ENCODE results near the gene LMNA.

The LMNA gene

DNA sequence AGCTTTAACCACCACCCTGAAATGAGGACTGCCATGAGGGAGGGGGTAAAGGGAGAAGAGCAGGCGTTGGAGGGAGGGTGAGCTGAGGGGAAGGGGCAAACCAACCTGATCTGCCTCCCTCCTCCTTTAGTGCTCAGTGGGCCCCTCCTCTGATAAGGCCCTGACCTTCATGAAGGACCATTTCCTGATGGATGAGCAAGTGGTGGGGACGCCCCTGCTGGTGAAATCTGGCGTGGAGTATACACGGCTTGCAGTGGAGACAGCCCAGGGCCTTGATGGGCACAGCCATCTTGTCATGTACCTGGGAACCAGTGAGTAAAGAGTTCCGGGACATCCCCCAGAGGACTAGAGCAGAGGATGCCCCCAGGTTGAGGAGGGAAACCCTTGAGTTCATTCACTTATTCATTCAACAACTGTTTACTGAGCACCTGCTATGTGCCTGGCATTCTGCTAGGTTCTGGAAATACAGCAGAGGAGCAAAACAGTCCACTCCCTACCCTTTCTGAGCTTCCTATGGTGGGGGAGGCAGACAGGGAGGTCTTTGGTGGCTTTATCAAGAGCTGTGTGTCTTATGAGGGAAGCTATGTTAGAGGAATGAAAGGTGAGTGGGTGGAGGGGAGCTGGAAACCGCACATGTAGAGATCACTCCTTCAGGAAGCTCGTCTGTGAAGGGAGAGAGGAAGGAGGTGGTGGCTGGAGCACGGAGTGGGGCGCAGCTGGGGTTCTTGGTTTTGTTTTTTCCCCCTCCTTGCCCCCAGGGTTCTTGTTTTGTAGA, 58.4 kb downstream of the LMNA start:
- Histone ChIP-seq H3F3A (ENCODE audit: low read depth) (no peaks in the 10 kb centered on the region), H3K9me3 (ENCODE audit: insufficient read depth, low read depth, low read length) (no peaks in the 10 kb centered on the region), H3K4me3 (ENCODE audit: low read length, poor library complexity, severe bottlenecking) (no peak overlapping the region), H3K36me3 (ENCODE audit: insufficient read depth, low read length) (no peaks in the 10 kb centered on the region), H3K79me2 (ENCODE audit: insufficient read depth, low read length) (no peaks in the 10 kb centered on the region), H3K4me1 (ENCODE audit: insufficient read depth, low read length, poor library complexity, severe bottlenecking) (peaks cover 4% of the 10 kb centered on the region), H3K4me2 (ENCODE audit: low read depth, low read length, poor library complexity, severe bottlenecking) (no peak overlapping the region), H3K27me3 (ENCODE audit: insufficient read depth, low read length, poor library complexity, severe bottlenecking) (no peaks in the 10 kb centered on the region), H4K20me1 (ENCODE audit: insufficient read depth, low read length, poor library complexity, severe bottlenecking) (no peaks in the 10 kb centered on the region), H2AFZ (ENCODE audit: low read length) (no peak overlapping the region), H3K9ac (ENCODE audit: low read depth, low read length, poor library complexity, severe bottlenecking) (no peak overlapping the region), H3K9me2 (replicated peaks; ENCODE audit: low read depth, low read length) (no peaks in the 10 kb centered on the region)
- TF ChIP-seq EZH2phosphoT487 (IDR thresholded peaks at IDR 0.05; ENCODE audit: borderline replicate concordance) (no peak), CTCF (conservative IDR thresholded peaks at IDR 0.05; ENCODE audit: low read length) (no peak; the same call in 1 of the 2 replicates)

DNA sequence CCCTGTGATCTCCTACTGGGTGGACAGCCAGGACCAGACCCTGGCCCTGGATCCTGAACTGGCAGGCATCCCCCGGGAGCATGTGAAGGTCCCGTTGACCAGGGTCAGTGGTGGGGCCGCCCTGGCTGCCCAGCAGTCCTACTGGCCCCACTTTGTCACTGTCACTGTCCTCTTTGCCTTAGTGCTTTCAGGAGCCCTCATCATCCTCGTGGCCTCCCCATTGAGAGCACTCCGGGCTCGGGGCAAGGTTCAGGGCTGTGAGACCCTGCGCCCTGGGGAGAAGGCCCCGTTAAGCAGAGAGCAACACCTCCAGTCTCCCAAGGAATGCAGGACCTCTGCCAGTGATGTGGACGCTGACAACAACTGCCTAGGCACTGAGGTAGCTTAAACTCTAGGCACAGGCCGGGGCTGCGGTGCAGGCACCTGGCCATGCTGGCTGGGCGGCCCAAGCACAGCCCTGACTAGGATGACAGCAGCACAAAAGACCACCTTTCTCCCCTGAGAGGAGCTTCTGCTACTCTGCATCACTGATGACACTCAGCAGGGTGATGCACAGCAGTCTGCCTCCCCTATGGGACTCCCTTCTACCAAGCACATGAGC, 62.2 kb downstream of the LMNA start:
- Histone ChIP-seq H3K27me3 (ENCODE audit: insufficient read depth, low read length, poor library complexity, severe bottlenecking) (no peaks in the 10 kb centered on the region), H3K4me2 (ENCODE audit: low read depth, low read length, poor library complexity, severe bottlenecking) (no peak overlapping the region), H3K9me2 (replicated peaks; ENCODE audit: low read depth, low read length) (no peaks in the 10 kb centered on the region), H4K20me1 (ENCODE audit: insufficient read depth, low read length, poor library complexity, severe bottlenecking) (no peaks in the 10 kb centered on the region), H3K4me1 (ENCODE audit: insufficient read depth, low read length, poor library complexity, severe bottlenecking) (peaks cover 12% of the 10 kb centered on the region), H3K9me3 (ENCODE audit: insufficient read depth, low read depth, low read length) (no peaks in the 10 kb centered on the region), H3K36me3 (ENCODE audit: insufficient read depth, low read length) (no peaks in the 10 kb centered on the region), H3K9ac (ENCODE audit: low read depth, low read length, poor library complexity, severe bottlenecking) (no peak overlapping the region), H3K4me3 (ENCODE audit: low read length, poor library complexity, severe bottlenecking) (no peak overlapping the region), H2AFZ (ENCODE audit: low read length) (no peak overlapping the region), H3F3A (ENCODE audit: low read depth) (no peaks in the 10 kb centered on the region), H3K79me2 (ENCODE audit: insufficient read depth, low read length) (no peaks in the 10 kb centered on the region)
- TF ChIP-seq EZH2phosphoT487 (IDR thresholded peaks at IDR 0.05; ENCODE audit: borderline replicate concordance) (no peak), CTCF (conservative IDR thresholded peaks at IDR 0.05; ENCODE audit: low read length) (no peak)

- no peaks in the 10 kb centered on the region for H4K20me1 ChIP-seq (ENCODE audit: insufficient read depth, low read length, poor library complexity, severe bottlenecking)
- no peaks in the 10 kb centered on the region for H3K9me2 ChIP-seq (replicated peaks; ENCODE audit: low read depth, low read length)
- H3F3A ChIP-seq (ENCODE audit: low read depth), result no peaks in the 10 kb centered on the region
- H2AFZ ChIP-seq (ENCODE audit: low read length), result no peak overlapping the region
- no peaks in the 10 kb centered on the region for H3K27me3 ChIP-seq (ENCODE audit: insufficient read depth, low read length, poor library complexity, severe bottlenecking)
- H3K4me3 ChIP-seq (ENCODE audit: low read length, poor library complexity, severe bottlenecking), result no peak overlapping the region
- H3K79me2 ChIP-seq (ENCODE audit: insufficient read depth, low read length), result no peaks in the 10 kb centered on the region
- no peaks in the 10 kb centered on the region for H3K9me3 ChIP-seq (ENCODE audit: insufficient read depth, low read depth, low read length)
- H3K4me1 ChIP-seq (ENCODE audit: insufficient read depth, low read length, poor library complexity, severe bottlenecking), result peaks cover 12% of the 10 kb centered on the region
- TF ChIP-seq CTCF (conservative IDR thresholded peaks at IDR 0.05; ENCODE audit: low read length) (no peak), EZH2phosphoT487 (IDR thresholded peaks at IDR 0.05; ENCODE audit: borderline replicate concordance) (no peak)
- H3K4me2 ChIP-seq (ENCODE audit: low read depth, low read length, poor library complexity, severe bottlenecking), result peak overlapping the region; percentile 21
- H3K9ac ChIP-seq (ENCODE audit: low read depth, low read length, poor library complexity, severe bottlenecking), result no peak overlapping the region
- no peaks in the 10 kb centered on the region for H3K36me3 ChIP-seq (ENCODE audit: insufficient read depth, low read length)
Observed at GRCh38 chr1:156177919-156178654, 63.6 kb downstream of the LMNA start.

All from Loucy (cell line).